ENCODE measurements around the gene ECI1. TPM values are rescaled to one million over a fixed set of nuclear protein-coding genes. Genes with fewer than 3 reads are reported as not detected.

Gene ECI1
- total RNA-seq, 1 donor from 2014 or later: 81.7 TPM

- no peak for DNase-seq (ENCODE audit: low read depth)
Observed at GRCh38 chr16:2208772-2209171, 42.6 kb downstream of the ECI1 start.

GRCh38 chr16:2208308-2208707 lies 43.1 kb downstream of the ECI1 start:
- no peak for TF ChIP-seq CTCF (IDR thresholded peaks at IDR 0.05; ENCODE audit: insufficient read depth, low read length, poor library complexity, severe bottlenecking)

More at GRCh38 chr16:2208772-2209171, 42.6 kb downstream of the ECI1 start:
- TF ChIP-seq CTCF (IDR thresholded peaks at IDR 0.05; ENCODE audit: insufficient read depth, low read length, poor library complexity, severe bottlenecking): no peak
- Histone ChIP-seq H3K4me3 (ENCODE audit: low read depth, low read length) (no peak overlapping the region), H3K27me3 (ENCODE audit: control insufficient read depth, insufficient read depth, low read length) (no peaks in the 10 kb centered on the region), H3K36me3 (ENCODE audit: control insufficient read depth, insufficient read depth, low read length) (peaks cover 5% of the 10 kb centered on the region)

GRCh38 chr16:2207872-2208271 lies 43.5 kb downstream of the ECI1 start:
- no peak for DNase-seq (ENCODE audit: low read depth)
- TF ChIP-seq CTCF (IDR thresholded peaks at IDR 0.05; ENCODE audit: insufficient read depth, low read length, poor library complexity, severe bottlenecking): no peak
- Histone ChIP-seq H3K27me3 (ENCODE audit: control insufficient read depth, insufficient read depth, low read length) (no peaks in the 10 kb centered on the region), H3K36me3 (ENCODE audit: control insufficient read depth, insufficient read depth, low read length) (peaks cover 5% of the 10 kb centered on the region), H3K4me3 (ENCODE audit: low read depth, low read length) (no peak overlapping the region)

More at GRCh38 chr16:2208308-2208707, 43.1 kb downstream of the ECI1 start:
- Histone ChIP-seq H3K27me3 (ENCODE audit: control insufficient read depth, insufficient read depth, low read length) (no peaks in the 10 kb centered on the region), H3K4me3 (ENCODE audit: low read depth, low read length) (no peak overlapping the region), H3K36me3 (ENCODE audit: control insufficient read depth, insufficient read depth, low read length) (peaks cover 5% of the 10 kb centered on the region)
- DNase-seq (ENCODE audit: low read depth): no peak

GRCh38 chr16:2206780-2207433 lies 44.5 kb downstream of the ECI1 start:
- no peak for DNase-seq (ENCODE audit: low read depth)
- H3K27me3 ChIP-seq (ENCODE audit: control insufficient read depth, insufficient read depth, low read length): no peaks in the 10 kb centered on the region
- H3K4me3 ChIP-seq (ENCODE audit: low read depth, low read length): no peak overlapping the region
- peaks cover under 1% of the 10 kb centered on the region for H3K36me3 ChIP-seq (ENCODE audit: control insufficient read depth, insufficient read depth, low read length)
- no peak for TF ChIP-seq CTCF (IDR thresholded peaks at IDR 0.05; ENCODE audit: insufficient read depth, low read length, poor library complexity, severe bottlenecking)

- no peak for TF ChIP-seq CTCF (IDR thresholded peaks at IDR 0.05; ENCODE audit: insufficient read depth, low read length, poor library complexity, severe bottlenecking)
- no peaks in the 10 kb centered on the region for H3K36me3 ChIP-seq (ENCODE audit: control insufficient read depth, insufficient read depth, low read length)
- peak overlapping the region; percentile 83 for H3K4me3 ChIP-seq (ENCODE audit: low read depth, low read length)
- no peaks in the 10 kb centered on the region for H3K27me3 ChIP-seq (ENCODE audit: control insufficient read depth, insufficient read depth, low read length)
- DNase-seq (ENCODE audit: low read depth): no peak
Observed at GRCh38 chr16:2206420-2206779, 45.0 kb downstream of the ECI1 start.

GRCh38 chr16:2205967-2206313 lies 45.4 kb downstream of the ECI1 start:
- Histone ChIP-seq H3K27me3 (ENCODE audit: control insufficient read depth, insufficient read depth, low read length) (no peaks in the 10 kb centered on the region), H3K36me3 (ENCODE audit: control insufficient read depth, insufficient read depth, low read length) (no peaks in the 10 kb centered on the region), H3K4me3 (ENCODE audit: low read depth, low read length) (peak overlapping the region; percentile 83)
- no peak for DNase-seq (ENCODE audit: low read depth)
- TF ChIP-seq CTCF (IDR thresholded peaks at IDR 0.05; ENCODE audit: insufficient read depth, low read length, poor library complexity, severe bottlenecking): no peak
